ENCODE results near the gene WFIKKN2. TPM values are rescaled to one million over a fixed set of nuclear protein-coding genes. Genes with fewer than 3 reads are reported as not detected.

The WFIKKN2 gene
- total and polyA plus RNA-seq, 10 of the 15 experiments (the other 5 are each of a cell fraction or from before 2014, with no cell fraction given), result 0.06 TPM; not detected in 9

DNA sequence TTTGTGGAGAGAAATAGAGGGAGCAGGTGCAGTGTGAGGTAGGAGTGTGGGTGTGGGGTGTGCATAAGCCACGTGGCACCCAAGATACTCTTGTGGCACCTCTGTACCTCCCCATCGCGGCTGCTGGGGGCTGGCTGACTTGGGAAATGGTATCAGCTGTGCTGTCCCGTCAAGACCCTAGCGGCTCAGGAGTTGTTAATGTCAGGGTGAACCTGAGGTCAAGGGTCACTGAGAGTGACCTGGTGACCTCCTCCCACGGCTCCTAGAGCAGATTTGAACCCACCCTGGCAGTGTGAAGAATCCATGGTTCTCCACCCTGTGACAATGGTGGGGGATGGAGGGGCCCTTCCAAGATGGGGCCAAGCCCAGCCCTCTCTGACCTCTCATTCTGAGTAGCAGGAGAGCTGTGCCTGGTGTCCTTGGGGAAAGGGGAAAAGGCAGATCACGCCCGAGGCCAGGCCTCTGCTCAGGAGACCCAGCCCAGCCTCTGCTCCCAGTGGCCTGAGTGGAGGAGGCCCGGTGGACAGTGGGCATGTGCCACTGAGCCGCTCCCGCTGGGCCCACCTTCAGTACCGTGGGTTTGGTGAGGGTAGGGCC, 3.0 kb upstream of the WFIKKN2 start:
- SMC1A ChIA-PET (ENCODE audit: uncharacterized antibody, unreplicated experiment), result no interaction called here
- in situ Hi-C loops (cut with MboI), result loop anchor here (5.0 kb wide), 1 partner anchor 290 kb away; no protein-coding TSS in a partner anchor

More for the DNA sequence above, 3.0 kb upstream of the WFIKKN2 start:
- no peak for DNase-seq (ENCODE audit: low read depth, low spot score)
- no peak overlapping the region for H3K4me3 ChIP-seq
- BruUV-seq (replicated peaks), result no TSS peak
- ChIA-PET POLR2A (no interaction called here), CTCF (interaction anchor here (0.7 kb wide), 1 partner anchor 10 kb away, joined by 5 read pairs; no protein-coding TSS in a partner anchor), RAD21 (ENCODE audit: unreplicated experiment) (no interaction called here)
- H3K27me3 ChIP-seq (replicated peaks in 1 of 2; ENCODE audit: control insufficient read depth in 2 of 2, insufficient read depth in 2 of 2, low read length in 1 of 2), result peaks cover 2 to 4% of the 10 kb centered on the region in 2 experiments; a peak in 3 of 4 replicates
- TF ChIP-seq RELA (IDR thresholded peaks at IDR 0.05; ENCODE audit: borderline replicate concordance, partially characterized antibody) (no peak), PML (IDR thresholded peaks at IDR 0.05; ENCODE audit: low read length) (no peak), NR2F1 (conservative IDR thresholded peaks at IDR 0.05) (peak; percentile 34; the same call in 1 of the 2 replicates)
- TF ChIP-seq, protein P1, sequence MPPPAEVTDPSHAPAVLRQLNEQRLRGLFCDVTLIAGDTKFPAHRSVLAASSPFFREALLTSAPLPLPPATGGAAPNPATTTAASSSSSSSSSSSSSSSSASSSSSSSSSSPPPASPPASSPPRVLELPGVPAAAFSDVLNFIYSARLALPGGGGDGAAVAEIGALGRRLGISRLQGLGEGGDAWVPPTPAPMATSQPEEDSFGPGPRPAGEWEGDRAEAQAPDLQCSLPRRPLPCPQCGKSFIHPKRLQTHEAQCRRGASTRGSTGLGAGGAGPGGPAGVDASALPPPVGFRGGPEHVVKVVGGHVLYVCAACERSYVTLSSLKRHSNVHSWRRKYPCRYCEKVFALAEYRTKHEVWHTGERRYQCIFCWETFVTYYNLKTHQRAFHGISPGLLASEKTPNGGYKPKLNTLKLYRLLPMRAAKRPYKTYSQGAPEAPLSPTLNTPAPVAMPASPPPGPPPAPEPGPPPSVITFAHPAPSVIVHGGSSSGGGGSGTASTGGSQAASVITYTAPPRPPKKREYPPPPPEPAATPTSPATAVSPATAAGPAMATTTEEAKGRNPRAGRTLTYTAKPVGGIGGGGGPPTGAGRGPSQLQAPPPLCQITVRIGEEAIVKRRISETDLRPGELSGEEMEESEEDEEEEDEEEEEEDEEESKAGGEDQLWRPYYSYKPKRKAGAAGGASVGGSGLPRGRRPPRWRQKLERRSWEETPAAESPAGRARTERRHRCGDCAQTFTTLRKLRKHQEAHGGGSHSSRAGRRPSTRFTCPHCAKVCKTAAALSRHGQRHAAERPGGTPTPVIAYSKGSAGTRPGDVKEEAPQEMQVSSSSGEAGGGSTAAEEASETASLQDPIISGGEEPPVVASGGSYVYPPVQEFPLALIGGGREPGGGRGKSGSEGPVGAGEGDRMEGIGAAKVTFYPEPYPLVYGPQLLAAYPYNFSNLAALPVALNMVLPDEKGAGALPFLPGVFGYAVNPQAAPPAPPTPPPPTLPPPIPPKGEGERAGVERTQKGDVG (CRISPR knock-in tag; IDR thresholded peaks at IDR 0.05), result no peak
- no peak overlapping the region for H3K27ac ChIP-seq (ENCODE audit: control insufficient read depth, insufficient read depth)
- H3K79me2 ChIP-seq (ENCODE audit: control insufficient read depth, insufficient read depth, low read length), result no peaks in the 10 kb centered on the region
- no peak overlapping the region for H3K9ac ChIP-seq (ENCODE audit: control insufficient read depth, insufficient read depth, low read length)
- 60% methylated on average over 12 of the region's 12 CpGs for WGBS (ENCODE audit: insufficient coverage, insufficient replicate concordance, low lambda C conversion rate, missing lambda C conversion rate)
- no peak for ATAC-seq
- no peaks in the 10 kb centered on the region for H4K20me1 ChIP-seq (ENCODE audit: control insufficient read depth, insufficient read depth)
- H3K4me1 ChIP-seq (ENCODE audit: control insufficient read depth, insufficient read depth, low read length), result peaks cover 25% of the 10 kb centered on the region
- intact Hi-C loops (cut with micrococcal nuclease; ENCODE audit: unreplicated experiment), result no loop called here
- no peak for FAIRE-seq
- H3K4me2 ChIP-seq (ENCODE audit: control insufficient read depth, insufficient read depth), result no peak overlapping the region
- no peaks in the 10 kb centered on the region for H3K36me3 ChIP-seq (ENCODE audit: control insufficient read depth in 2 of 2, insufficient read depth in 2 of 2, low read length in 1 of 2)
- H2AFZ ChIP-seq (ENCODE audit: control insufficient read depth, low read depth, low read length), result no peak overlapping the region
- no peaks in the 10 kb centered on the region for H3K9me3 ChIP-seq (replicated peaks; ENCODE audit: control insufficient read depth, insufficient read depth, low read length)

All from GM12878 (cell line).